HAP-1 (cell line): ENCODE data around the gene SEZ6L.

ENCODE experiments used
- DNase-seq, 2 experiments: peaks; one replicate each; pipeline ENCODE4 v3.0.0-alpha.2; 2016 to 2020; ENCODE audit warnings: low spot score in 2 of 2
- H3K27me3 ChIP-seq: fragments of 250-450 bp; sonication (Bioruptor Pico); 2 replicates; pipeline ENCODE4 v1.5.1; 2020; ENCODE audit warnings: low read depth, mild to moderate bottlenecking, moderate library complexity
- H3K36me3 ChIP-seq: fragments of 250-450 bp; sonication (Bioruptor Pico); replicated peaks from 2 replicates; pipeline ENCODE4 v1.5.1; 2020; ENCODE audit warnings: mild to moderate bottlenecking
- H3K4me1 ChIP-seq: fragments of 250-450 bp; sonication (Bioruptor Pico); 2 replicates; pipeline ENCODE4 v1.5.1; 2020; ENCODE audit warnings: mild to moderate bottlenecking
- H3K4me3 ChIP-seq: fragments of 250-450 bp; sonication (Bioruptor Pico); 2 replicates; pipeline ENCODE4 v1.5.1; 2020; ENCODE audit warnings: mild to moderate bottlenecking, moderate library complexity
- H3K9me3 ChIP-seq: fragments of 250-450 bp; sonication (Bioruptor Pico); 2 replicates; pipeline ENCODE4 v1.5.1; 2020; ENCODE audit warnings: mild to moderate bottlenecking, moderate library complexity
- in situ Hi-C: fragments of 300-500 bp; cut with MboI; formaldehyde crosslinking; loops from 3 replicates; pipeline ENCODE4 v1.14.3; 2020; ENCODE audit warnings: low sequenced_read_pairs, inconsistent platforms, mixed read lengths

SEZ6L gene

GRCh38 chr22:26169315-26170111 lies at the start of gene SEZ6L:
Gene SEZ6L (plus strand): TSS chr22:26169462. CDS start chr22:26169670, 208 bp downstream.
- Histone ChIP-seq H3K27me3 (peaks cover 27% of the 10 kb centered on the region), H3K4me3 (no peak within 1 kb of the TSS)
- DNase-seq: peak in 1 of 2 experiments; percentile 21

GRCh38 chr22:26122920-26123468 lies 46.3 kb upstream of the SEZ6L start:
- no peaks in the 10 kb centered on the region for H3K9me3 ChIP-seq
- H3K4me3 ChIP-seq: no peak overlapping the region
- peaks cover 3% of the 10 kb centered on the region; the same call in 1 of the 2 replicates for H3K27me3 ChIP-seq
- no peak for DNase-seq
- H3K4me1 ChIP-seq: no peaks in the 10 kb centered on the region
- no peaks in the 10 kb centered on the region for H3K36me3 ChIP-seq
- in situ Hi-C loops: no loop called here

More at GRCh38 chr22:26169315-26170111, at the start of gene SEZ6L:
- Histone ChIP-seq H3K9me3 (no peaks in the 10 kb centered on the region), H3K4me1 (no peaks in the 10 kb centered on the region), H3K36me3 (no peaks in the 10 kb centered on the region)
- in situ Hi-C loops: no loop called here

- in situ Hi-C loops: no loop called here
- H3K4me3 ChIP-seq: no peak overlapping the region
- no peaks in the 10 kb centered on the region for H3K36me3 ChIP-seq
- no peaks in the 10 kb centered on the region for H3K4me1 ChIP-seq
- DNase-seq: no peak
- no peaks in the 10 kb centered on the region for H3K27me3 ChIP-seq
- H3K9me3 ChIP-seq: no peaks in the 10 kb centered on the region
Observed at GRCh38 chr22:26124991-26125725, 44.1 kb upstream of the SEZ6L start.

- DNase-seq: no peak
- Histone ChIP-seq H3K27me3 (no peaks in the 10 kb centered on the region), H3K9me3 (no peaks in the 10 kb centered on the region), H3K36me3 (no peaks in the 10 kb centered on the region), H3K4me1 (no peaks in the 10 kb centered on the region), H3K4me3 (no peak overlapping the region)
- in situ Hi-C loops: no loop called here
Observed at GRCh38 chr22:26127126-26127525, 42.1 kb upstream of the SEZ6L start.

- H3K4me3 ChIP-seq: no peak overlapping the region
- H3K4me1 ChIP-seq: no peaks in the 10 kb centered on the region
- in situ Hi-C loops: no loop called here
- H3K9me3 ChIP-seq: no peaks in the 10 kb centered on the region
- H3K36me3 ChIP-seq: no peaks in the 10 kb centered on the region
- DNase-seq: no peak
- H3K27me3 ChIP-seq: peaks cover 3% of the 10 kb centered on the region; the same call in 1 of the 2 replicates
Observed at GRCh38 chr22:26127556-26127955, 41.7 kb upstream of the SEZ6L start.

- in situ Hi-C loops: no loop called here
Observed at GRCh38 chr22:26131589-26132154, 37.6 kb upstream of the SEZ6L start.

GRCh38 chr22:26134654-26135330 lies 34.5 kb upstream of the SEZ6L start:
- in situ Hi-C loops: no loop called here
- Histone ChIP-seq H3K4me1 (no peaks in the 10 kb centered on the region), H3K4me3 (no peak overlapping the region), H3K36me3 (no peaks in the 10 kb centered on the region), H3K9me3 (no peaks in the 10 kb centered on the region), H3K27me3 (peaks cover 3% of the 10 kb centered on the region)
- peak in 1 of 2 experiments; percentile 25 for DNase-seq

More at GRCh38 chr22:26131589-26132154, 37.6 kb upstream of the SEZ6L start:
- Histone ChIP-seq H3K9me3 (no peaks in the 10 kb centered on the region), H3K4me1 (no peaks in the 10 kb centered on the region), H3K27me3 (peaks cover 3% of the 10 kb centered on the region; the same call in 1 of the 2 replicates), H3K4me3 (no peak overlapping the region), H3K36me3 (no peaks in the 10 kb centered on the region)
- no peak for DNase-seq

GRCh38 chr22:26135806-26136205 lies 33.5 kb upstream of the SEZ6L start:
- Histone ChIP-seq H3K9me3 (no peaks in the 10 kb centered on the region), H3K4me1 (no peaks in the 10 kb centered on the region), H3K36me3 (no peaks in the 10 kb centered on the region), H3K27me3 (peaks cover 10% of the 10 kb centered on the region), H3K4me3 (no peak overlapping the region)
- DNase-seq: no peak
- in situ Hi-C loops: no loop called here

GRCh38 chr22:26139310-26139709 lies 30.0 kb upstream of the SEZ6L start:
- in situ Hi-C loops: no loop called here
- H3K36me3 ChIP-seq: no peaks in the 10 kb centered on the region
- DNase-seq: no peak
- H3K4me3 ChIP-seq: no peak overlapping the region
- H3K9me3 ChIP-seq: no peaks in the 10 kb centered on the region
- H3K27me3 ChIP-seq: peaks cover 8% of the 10 kb centered on the region; the same call in 1 of the 2 replicates
- H3K4me1 ChIP-seq: no peaks in the 10 kb centered on the region

GRCh38 chr22:26141831-26142230 lies 27.4 kb upstream of the SEZ6L start:
- peaks cover 8% of the 10 kb centered on the region; the same call in 1 of the 2 replicates for H3K27me3 ChIP-seq
- H3K36me3 ChIP-seq: no peaks in the 10 kb centered on the region
- no peak for DNase-seq
- in situ Hi-C loops: no loop called here
- H3K4me3 ChIP-seq: no peak overlapping the region
- no peaks in the 10 kb centered on the region for H3K9me3 ChIP-seq
- H3K4me1 ChIP-seq: no peaks in the 10 kb centered on the region

GRCh38 chr22:26143806-26144325 lies 25.4 kb upstream of the SEZ6L start:
- Histone ChIP-seq H3K4me1 (no peaks in the 10 kb centered on the region), H3K9me3 (no peaks in the 10 kb centered on the region), H3K27me3 (peaks cover 12% of the 10 kb centered on the region), H3K36me3 (no peaks in the 10 kb centered on the region), H3K4me3 (no peak overlapping the region)
- in situ Hi-C loops: no loop called here
- no peak for DNase-seq

- DNase-seq: no peak
- Histone ChIP-seq H3K27me3 (no peaks in the 10 kb centered on the region), H3K9me3 (no peaks in the 10 kb centered on the region), H3K36me3 (no peaks in the 10 kb centered on the region), H3K4me1 (no peaks in the 10 kb centered on the region), H3K4me3 (no peak overlapping the region)
- in situ Hi-C loops: no loop called here
Observed at GRCh38 chr22:26159886-26160285, 9.4 kb upstream of the SEZ6L start.

- in situ Hi-C loops: no loop called here
- DNase-seq: no peak
- H3K27me3 ChIP-seq: no peaks in the 10 kb centered on the region
Observed at GRCh38 chr22:26161746-26162145, 7.5 kb upstream of the SEZ6L start.

More at GRCh38 chr22:26161746-26162145, 7.5 kb upstream of the SEZ6L start:
- no peaks in the 10 kb centered on the region for H3K4me1 ChIP-seq
- no peaks in the 10 kb centered on the region for H3K36me3 ChIP-seq
- H3K9me3 ChIP-seq: no peaks in the 10 kb centered on the region
- H3K4me3 ChIP-seq: no peak overlapping the region
